ENCODE measurements around the gene MARK3. TPM values are rescaled to one million over a fixed set of nuclear protein-coding genes. Genes with fewer than 3 reads are reported as not detected.

The MARK3 gene
- total RNA-seq, 1 experiment from 2014 or later, result 72.5 TPM

DNA sequence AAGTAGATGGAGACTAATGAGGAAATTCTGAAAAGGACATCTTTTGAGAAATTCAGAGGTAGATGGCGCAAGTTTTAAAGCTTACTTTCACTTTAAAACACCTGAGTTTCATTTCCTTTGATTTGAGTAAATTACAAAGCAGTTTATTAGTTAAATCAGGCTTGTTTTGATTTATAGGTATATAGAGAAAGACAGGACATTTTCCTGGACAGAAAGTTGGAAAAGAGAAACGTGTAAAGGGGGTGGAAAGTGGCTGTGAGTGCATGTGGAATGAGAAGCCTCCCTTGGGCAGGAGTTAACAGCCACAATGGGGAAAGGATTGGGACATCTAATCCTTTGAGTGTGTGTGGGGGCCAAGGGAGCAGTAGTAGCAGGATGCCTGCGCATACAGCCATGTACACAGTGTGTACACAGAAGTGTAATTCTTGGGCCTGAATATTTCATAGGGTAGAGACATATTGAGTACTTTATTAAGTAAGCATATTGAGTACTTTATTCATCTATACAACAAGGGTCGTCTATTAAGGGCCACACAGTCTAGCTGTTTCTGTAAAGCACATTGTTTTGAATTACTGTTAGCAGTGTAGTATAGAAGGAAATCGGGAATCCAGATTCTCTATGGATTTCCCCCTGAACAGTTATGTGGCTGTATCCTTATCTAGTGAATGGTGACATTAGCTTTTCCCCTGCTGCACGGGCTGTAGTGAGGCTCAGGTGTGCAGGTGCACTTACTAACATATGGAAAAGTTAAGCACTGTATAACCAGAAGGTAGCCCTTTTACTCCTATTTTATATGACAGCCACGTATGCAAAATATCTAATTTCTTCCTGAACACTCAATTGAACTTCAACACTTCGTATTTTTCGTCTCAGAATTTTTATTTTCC, 19.1 kb downstream of the MARK3 start:
- Histone ChIP-seq H3K4me2 (ENCODE audit: low read length) (no peak overlapping the region), H3K27me3 (ENCODE audit: insufficient read depth, low read length) (no peaks in the 10 kb centered on the region), H3K4me3 (replicated peaks in 1 of 2; ENCODE audit: low read depth in 1 of 2, low read length in 2 of 2) (no peak overlapping the region), H3K36me3 (ENCODE audit: control insufficient read depth in 1 of 2, insufficient read depth in 2 of 2, low read length in 2 of 2) (peaks cover 2 to 9% of the 10 kb centered on the region in 2 experiments; a peak in 2 of 4 replicates), H4K20me1 (ENCODE audit: insufficient read depth) (peaks cover 24% of the 10 kb centered on the region; the same call in 1 of the 2 replicates), H3K4me1 (ENCODE audit: control insufficient read depth in 1 of 2, insufficient read depth in 2 of 2, low read length in 2 of 2) (peaks cover 7 to 17% of the 10 kb centered on the region in 2 experiments), H3K9me3 (ENCODE audit: control insufficient read depth in 1 of 2, insufficient read depth in 1 of 2, low read depth in 1 of 2, low read length in 2 of 2) (no peaks in the 10 kb centered on the region), H3K27ac (ENCODE audit: low read depth, low read length) (no peak overlapping the region), H3K9me2 (ENCODE audit: insufficient read depth) (no peaks in the 10 kb centered on the region), H3K79me2 (ENCODE audit: insufficient read depth, low read length) (peaks cover 83% of the 10 kb centered on the region), H2AFZ (ENCODE audit: low read depth, low read length, poor library complexity, severe bottlenecking) (no peak overlapping the region), H3K9ac (ENCODE audit: low read length) (no peak overlapping the region)
- ATAC-seq, result no peak
- CTCF ChIA-PET, result interaction anchor here (1.0 kb wide), 1 partner anchor 13 kb away, joined by 3 read pairs; no protein-coding TSS in a partner anchor
- POLR2A ChIA-PET, result no interaction called here
- intact Hi-C loops (cut with micrococcal nuclease), result no loop called here
- BruUV-seq (replicated peaks), result no TSS peak
- no peak for DNase-seq (ENCODE audit: low read depth, low spot score)
- TF ChIP-seq RAD21 (IDR thresholded peaks at IDR 0.05; ENCODE audit: low read depth), result no peak
- TF ChIP-seq ELF1 (IDR thresholded peaks at IDR 0.05; ENCODE audit: borderline replicate concordance, low read depth), result no peak
- TF ChIP-seq TCF7L2 (IDR thresholded peaks at IDR 0.05; ENCODE audit: borderline replicate concordance, extremely low read depth, insufficient read depth, insufficient read length), result no peak
- TF ChIP-seq ATF3 (IDR thresholded peaks at IDR 0.05), result no peak
- no peak for TF ChIP-seq CEBPB (IDR thresholded peaks at IDR 0.05; ENCODE audit: low read depth)
- TF ChIP-seq SRF (IDR thresholded peaks at IDR 0.05; ENCODE audit: low read depth), result no peak
- no peak for TF ChIP-seq POLR2A (IDR thresholded peaks at IDR 0.05; ENCODE audit: borderline replicate concordance, extremely low read depth, insufficient read depth, insufficient read length)
- TF ChIP-seq POLR2AphosphoS5 (IDR thresholded peaks at IDR 0.05; ENCODE audit: low read depth, low read length), result no peak
- no peak for TF ChIP-seq EGR1 (IDR thresholded peaks at IDR 0.05; ENCODE audit: low read depth)
- no peak for TF ChIP-seq EZH2 (IDR thresholded peaks at IDR 0.05)
- no peak for TF ChIP-seq EZH2phosphoT487 (IDR thresholded peaks at IDR 0.05; ENCODE audit: borderline replicate concordance)
- no peak for TF ChIP-seq ZFX (IDR thresholded peaks at IDR 0.05)
- RAD21 ChIA-PET (ENCODE audit: low non-redundant PET in 1 of 2, low total read pairs in 2 of 2, uncharacterized antibody in 2 of 2, unreplicated experiment in 2 of 2), result no interaction called here
